GM23338 (cell line): ENCODE results near the gene EIF4G3. TPM values are rescaled to one million over a fixed set of nuclear protein-coding genes. Genes with fewer than 3 reads are reported as not detected.

ENCODE experiments used
- ATAC-seq: fragments of 200-7000 bp; cut with Tn5 transposase; 3 replicates; pipeline ENCODE4 v1.9.1; 2020
- DNase-seq: peaks from one replicate; pipeline ENCODE4 v3.0.0-alpha.2; 2015; ENCODE audit warnings: low spot score
- H2AFZ ChIP-seq: fragments of 200-600 bp; sonication (generic); 2 replicates; pipeline ENCODE4 v1.8.0; 2016; ENCODE audit warnings: antibody characterized with exemption, mild to moderate bottlenecking, moderate library complexity
- H3F3A ChIP-seq: fragments of 200-600 bp; sonication (generic); replicated peaks from 2 replicates; pipeline ENCODE4 v1.8.0; 2017; ENCODE audit warnings: antibody characterized with exemption, mixed run types, low read depth
- H3K27ac ChIP-seq: fragments of 200-600 bp; sonication (generic); 2 replicates; pipeline ENCODE4 v1.6.1; 2016; ENCODE audit warnings: low read depth
- H3K27me3 ChIP-seq: fragments of 200-600 bp; sonication (generic); 2 replicates; pipeline ENCODE4 v1.8.0; 2016; ENCODE audit warnings: mild to moderate bottlenecking, mixed run types, moderate library complexity; ENCODE audit not compliant: insufficient read depth
- H3K36me3 ChIP-seq: fragments of 200-600 bp; sonication (generic); 2 replicates; pipeline ENCODE4 v1.8.0; 2016; ENCODE audit warnings: mild to moderate bottlenecking; ENCODE audit not compliant: insufficient read depth
- H3K4me1 ChIP-seq: fragments of 200-600 bp; sonication (generic); 2 replicates; pipeline ENCODE4 v1.8.0; 2016; ENCODE audit warnings: mild to moderate bottlenecking, moderate library complexity; ENCODE audit not compliant: insufficient read depth
- H3K4me2 ChIP-seq: fragments of 200-600 bp; sonication (generic); 2 replicates; pipeline ENCODE4 v1.7.1; 2017; ENCODE audit warnings: mixed run types
- H3K4me3 ChIP-seq: fragments of 200-600 bp; sonication (generic); 2 replicates; pipeline ENCODE4 v1.6.1; 2016; ENCODE audit warnings: mixed run types
- H3K79me2 ChIP-seq: fragments of 200-600 bp; sonication (generic); replicated peaks from 2 replicates; pipeline ENCODE4 v1.8.0; 2017; ENCODE audit warnings: mild to moderate bottlenecking; ENCODE audit not compliant: insufficient read depth
- H3K9me2 ChIP-seq: fragments of 200-600 bp; sonication (generic); 2 replicates; pipeline ENCODE4 v1.8.0; 2017; ENCODE audit not compliant: insufficient read depth
- H4K20me1 ChIP-seq: fragments of 200-600 bp; sonication (generic); replicated peaks from 2 replicates; pipeline ENCODE4 v1.8.0; 2017; ENCODE audit warnings: mild to moderate bottlenecking; ENCODE audit not compliant: insufficient read depth
- H3K27ac Mint-ChIP-seq: 2 replicates; pipeline ENCODE4 v1.8.0; 2020; ENCODE audit warnings: inconsistent platforms, mild to moderate bottlenecking, moderate library complexity, mixed read lengths
- H3K27me3 Mint-ChIP-seq: 3 replicates; pipeline ENCODE4 v1.8.0; 2022; ENCODE audit warnings: low read depth, mild to moderate bottlenecking, moderate library complexity, mixed read lengths, inconsistent platforms; ENCODE audit not compliant: insufficient read depth, poor library complexity
- H3K36me3 Mint-ChIP-seq: 3 replicates; pipeline ENCODE4 v1.8.0; 2021; ENCODE audit warnings: low read depth, mild to moderate bottlenecking, inconsistent platforms, moderate library complexity, mixed read lengths
- H3K4me1 Mint-ChIP-seq: 3 replicates; pipeline ENCODE4 v1.8.0; 2020; ENCODE audit warnings: mild to moderate bottlenecking, inconsistent platforms, mixed read lengths
- H3K4me3 Mint-ChIP-seq: 3 replicates; pipeline ENCODE4 v1.8.0; 2021; ENCODE audit warnings: moderate library complexity, mild to moderate bottlenecking, inconsistent platforms, mixed read lengths
- H3K9me3 Mint-ChIP-seq: 3 replicates; pipeline ENCODE4 v1.8.0; 2020; ENCODE audit warnings: moderate library complexity, mild to moderate bottlenecking, inconsistent platforms, mixed read lengths
- CREB1 ChIP-seq: fragments of 250-450 bp; sonication (Bioruptor Pico); IDR thresholded peaks from 2 replicates; pipeline ENCODE4 v1.5.0; 2020; ENCODE audit warnings: low read depth, mild to moderate bottlenecking, moderate library complexity
- CTCF ChIP-seq, 2 experiments: fragments of 200-600 bp in 1 of 2; sonication (generic) in 1 of 2; conservative IDR thresholded peaks; 2 replicates each; pipeline versions ENCODE4 v1.5.1 to v1.6.1; 2016 to 2017; ENCODE audit warnings: antibody characterized with exemption in 2 of 2, low read depth in 2 of 2, mild to moderate bottlenecking in 2 of 2, moderate library complexity in 1 of 2
- ETS1 ChIP-seq: IDR thresholded peaks from 2 replicates; pipeline ENCODE4 v1.6.1; 2016; ENCODE audit warnings: antibody characterized with exemption
- EZH2phosphoT487 ChIP-seq: fragments of 200-600 bp; sonication (generic); IDR thresholded peaks from one replicate; pipeline ENCODE4 v1.8.1; 2018; ENCODE audit warnings: antibody characterized with exemption; ENCODE audit not compliant: unreplicated experiment
- JUNB ChIP-seq: IDR thresholded peaks from one replicate; pipeline ENCODE4 v1.6.1; 2016; ENCODE audit warnings: antibody characterized with exemption; ENCODE audit not compliant: unreplicated experiment
- POLR2AphosphoS5 ChIP-seq: IDR thresholded peaks from 2 replicates; pipeline ENCODE4 v1.6.1; 2016; ENCODE audit warnings: antibody characterized with exemption, low read depth
- REST ChIP-seq: IDR thresholded peaks from one replicate; pipeline ENCODE4 v1.6.1; 2018; ENCODE audit warnings: antibody characterized with exemption; ENCODE audit not compliant: unreplicated experiment
- STAT1 ChIP-seq: IDR thresholded peaks from one replicate; pipeline ENCODE4 v1.6.1; 2016; ENCODE audit warnings: antibody characterized with exemption; ENCODE audit not compliant: unreplicated experiment
- ZNF114 ChIP-seq: fragments of 250-450 bp; sonication (Bioruptor Pico); IDR thresholded peaks from 2 replicates; pipeline ENCODE4 v1.5.0; 2020; ENCODE audit warnings: mild to moderate bottlenecking, moderate library complexity
- polyA plus RNA-seq: library from polyadenylated mRNA; unstranded; fragments of >200 nt; fragmentation: Nextera tagmentation; extraction: Ambion mirVana; gene quantifications from 2 replicates; pipeline ENCODE4 v1.2.1, GENCODE V29; 2016
- total RNA-seq: library from RNA; depleted of rRNA; stranded (reverse); fragments of >200 nt; shearing (Covaris generic); gene quantifications from 2 replicates; pipeline ENCODE4 v1.2.3, GENCODE V29; 2014

EIF4G3 gene
- total and polyA plus RNA-seq, 2 experiments from 2014 or later = 37.9 to 68.1 TPM

GRCh38 chr1:20834192-20834591 is 342.5 kb downstream of the EIF4G3 start:
- Histone ChIP-seq H3K36me3 (peaks cover 1% of the 10 kb centered on the region; the same call in 1 of the 2 replicates), H3K4me3 (no peak overlapping the region), H3K4me2 (no peak overlapping the region), H3K9me2 (no peaks in the 10 kb centered on the region), H3K4me1 (no peaks in the 10 kb centered on the region), H3K27ac (no peak overlapping the region), H3F3A (no peaks in the 10 kb centered on the region), H3K27me3 (0 out of 2 replicates have a peak, but pooled peaks cover 3% of the 10 kb centered on the region), H3K79me2 (no peaks in the 10 kb centered on the region), H4K20me1 (no peaks in the 10 kb centered on the region), H2AFZ (no peak overlapping the region)
- Mint-ChIP-seq H3K27ac (no peak overlapping the region), H3K4me1 (no peaks in the 10 kb centered on the region), H3K9me3 (no peaks in the 10 kb centered on the region), H3K36me3 (peaks cover 23% of the 10 kb centered on the region; the same call in 2 of the 3 replicates), H3K4me3 (no peak overlapping the region), H3K27me3 (no peaks in the 10 kb centered on the region)
- TF ChIP-seq ZNF114 (CRISPR knock-in tag) = no peak
- TF ChIP-seq CTCF (conservative IDR thresholded peaks at IDR 0.05; ENCODE audit: low read depth in 2 of 2) = no peak
- TF ChIP-seq ETS1 = no peak
- TF ChIP-seq CREB1 (CRISPR knock-in tag) = no peak
- no peak for TF ChIP-seq REST
- no peak for TF ChIP-seq JUNB
- TF ChIP-seq POLR2AphosphoS5 = no peak
- TF ChIP-seq STAT1 = no peak
- ATAC-seq (no peak), DNase-seq (no peak)

- no peaks in the 10 kb centered on the region; the same call in 1 of the 2 replicates for H4K20me1 ChIP-seq
- H3K79me2 ChIP-seq = no peaks in the 10 kb centered on the region
- H3K9me2 ChIP-seq = no peaks in the 10 kb centered on the region
- H3K4me3 ChIP-seq = no peak overlapping the region
- no peaks in the 10 kb centered on the region for H3K9me3 Mint-ChIP-seq
- no peaks in the 10 kb centered on the region for H3F3A ChIP-seq
- H3K27ac ChIP-seq = no peak overlapping the region
- peaks cover 9% of the 10 kb centered on the region for H3K36me3 ChIP-seq
- no peaks in the 10 kb centered on the region for H3K27me3 Mint-ChIP-seq
- H3K4me3 Mint-ChIP-seq = no peak overlapping the region
- no peak overlapping the region for H2AFZ ChIP-seq
- H3K4me1 Mint-ChIP-seq = no peaks in the 10 kb centered on the region
- H3K27ac Mint-ChIP-seq = no peak overlapping the region
- H3K36me3 Mint-ChIP-seq = peaks cover 27% of the 10 kb centered on the region; the same call in 2 of the 3 replicates
- no peak for ATAC-seq
- 0 out of 2 replicates have a peak, but pooled peaks cover 3% of the 10 kb centered on the region for H3K27me3 ChIP-seq
- DNase-seq = no peak
- H3K4me1 ChIP-seq = no peaks in the 10 kb centered on the region
- H3K4me2 ChIP-seq = no peak overlapping the region
- TF ChIP-seq EZH2phosphoT487 (no peak), POLR2AphosphoS5 (no peak), REST (no peak)
These were observed 346.3 kb downstream of the EIF4G3 start for GRCh38 chr1:20830378-20830777.
